Neural progenitor cell (in vitro differentiated cells): ENCODE results near the gene ATXN7L1.

Experiments used
- CTCF ChIP-seq: fragments of 200-600 bp; sonication (generic); IDR thresholded peaks from 2 replicates; pipeline ENCODE4 v1.5.1; 2017; ENCODE audit warnings: antibody characterized with exemption, mild to moderate bottlenecking
- EZH2 ChIP-seq: fragments of 200-600 bp; sonication (generic); IDR thresholded peaks from 2 replicates; pipeline ENCODE4 v1.6.1; 2017; ENCODE audit warnings: antibody characterized with exemption, mild to moderate bottlenecking, moderate library complexity

GRCh38 chr7:105600720-105601550 lies 275.5 kb downstream of the ATXN7L1 start:
- TF ChIP-seq CTCF (no peak), EZH2 (no peak)
